Measurements from ENCODE around the gene GNAT1.

GNAT1 gene

DNA sequence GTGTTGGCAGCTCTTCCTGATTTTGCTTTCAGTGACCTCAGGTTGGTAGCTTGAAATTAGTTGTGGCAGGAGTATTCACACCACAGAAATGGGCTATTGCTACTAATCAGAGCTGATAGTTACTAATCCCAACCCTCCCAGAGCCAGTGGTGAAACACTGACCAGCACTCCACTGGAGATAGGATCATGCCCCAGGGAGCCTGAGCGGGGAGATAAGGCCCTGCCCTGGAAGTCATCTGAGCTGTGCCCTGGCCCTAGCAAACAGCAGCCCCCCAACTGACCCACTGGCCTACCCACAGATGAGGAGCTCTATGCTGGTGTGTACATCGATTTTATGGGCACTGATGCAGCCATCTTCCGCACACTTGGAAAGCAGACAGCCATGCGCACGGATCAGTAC is 9.4 kb upstream of the GNAT1 start:
- no peak for DNase-seq (ENCODE audit: low read depth)

DNA sequence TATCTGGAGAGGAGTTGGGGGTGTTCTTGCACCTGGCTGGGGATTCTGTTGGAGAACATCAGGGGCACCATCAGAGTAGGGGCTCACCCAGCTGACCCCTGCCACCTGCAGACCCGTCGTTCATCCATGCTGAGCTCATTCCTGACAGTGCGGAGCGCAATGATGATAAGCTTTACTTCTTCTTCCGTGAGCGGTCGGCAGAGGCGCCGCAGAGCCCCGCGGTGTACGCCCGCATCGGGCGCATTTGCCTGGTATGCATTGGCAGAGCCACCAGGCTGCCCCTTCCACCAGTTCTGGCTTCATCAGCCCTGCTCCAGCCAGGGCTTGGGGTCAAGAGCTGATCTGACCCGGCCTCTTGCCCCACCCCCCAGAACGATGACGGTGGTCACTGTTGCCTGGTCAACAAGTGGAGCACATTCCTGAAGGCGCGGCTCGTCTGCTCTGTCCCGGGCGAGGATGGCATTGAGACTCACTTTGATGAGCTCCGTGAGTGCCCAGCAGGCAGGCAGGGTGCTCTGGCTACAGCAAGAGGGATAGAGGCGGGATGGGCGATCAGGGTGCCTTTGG is 8.8 kb upstream of the GNAT1 start:
- no peak for DNase-seq (ENCODE audit: low read depth)

DNA sequence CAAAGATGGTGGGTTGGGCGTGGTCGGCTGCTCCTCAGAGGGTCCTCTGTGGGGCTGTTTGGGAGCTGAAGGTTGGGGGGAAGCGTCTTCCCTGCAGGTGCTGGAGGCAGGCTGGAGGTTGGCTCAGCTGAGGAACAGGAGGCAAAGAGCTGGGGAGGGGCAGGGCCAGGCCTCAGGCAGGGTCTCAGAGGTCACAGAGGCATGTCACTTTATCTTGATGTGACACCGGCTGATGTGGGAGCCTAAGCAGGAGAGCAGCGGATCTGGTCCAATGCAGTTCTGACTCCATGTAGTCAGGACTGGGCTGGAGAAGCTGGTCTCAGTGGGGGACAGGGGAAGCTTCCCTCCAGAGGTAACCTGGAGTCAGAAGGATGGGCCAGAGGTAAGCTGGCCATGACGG is 7.7 kb upstream of the GNAT1 start:
- DNase-seq (ENCODE audit: low read depth): no peak

DNA sequence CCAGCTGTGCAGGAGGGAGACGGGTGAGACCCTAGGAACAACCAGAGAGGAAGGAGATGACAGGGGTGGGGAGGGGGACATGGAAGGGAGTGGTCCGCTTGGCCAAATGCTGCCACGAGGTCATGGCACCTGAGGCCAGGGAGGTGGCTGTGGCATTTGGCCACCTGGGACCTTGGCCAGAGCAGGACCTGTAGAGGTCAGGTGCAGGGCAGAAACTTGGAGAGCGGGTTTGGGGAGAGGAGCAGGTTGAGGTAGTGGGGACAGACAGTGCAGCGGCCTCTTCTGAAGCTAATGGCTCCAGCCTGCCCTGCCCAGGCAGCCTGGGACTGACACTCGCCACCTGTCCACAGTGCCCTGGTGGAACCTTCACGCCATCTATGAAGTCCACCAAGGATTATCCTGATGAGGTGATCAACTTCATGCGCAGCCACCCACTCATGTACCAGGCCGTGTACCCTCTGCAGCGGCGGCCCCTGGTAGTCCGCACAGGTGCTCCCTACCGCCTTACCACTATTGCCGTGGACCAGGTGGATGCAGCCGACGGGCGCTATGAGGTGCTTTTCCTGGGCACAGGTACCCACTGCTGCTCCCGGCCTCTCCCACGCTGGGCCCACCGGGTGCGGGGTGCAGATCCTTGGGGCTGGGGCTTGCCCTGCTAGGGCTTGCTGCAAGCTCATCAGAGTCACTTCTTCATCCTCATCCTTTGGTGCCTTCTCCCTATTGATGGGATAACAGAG is 7.0 kb upstream of the GNAT1 start:
- no peak for DNase-seq (ENCODE audit: low read depth)

DNA sequence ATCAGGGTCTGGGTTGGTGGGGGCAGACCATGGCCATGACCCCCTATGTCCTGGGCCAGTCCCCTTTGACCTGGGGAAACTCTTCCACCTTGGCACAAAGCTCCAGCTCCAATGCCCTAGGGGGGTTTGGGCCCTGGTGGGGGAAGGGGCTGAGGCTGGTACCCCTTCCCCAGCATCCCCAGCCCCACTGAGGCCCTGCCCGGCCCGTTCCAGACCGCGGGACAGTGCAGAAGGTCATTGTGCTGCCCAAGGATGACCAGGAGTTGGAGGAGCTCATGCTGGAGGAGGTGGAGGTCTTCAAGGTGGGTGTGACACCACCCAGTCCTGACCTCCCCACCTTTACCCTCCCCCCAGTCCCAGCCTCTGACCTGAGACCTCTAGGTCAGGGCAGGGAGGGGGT is 6.2 kb upstream of the GNAT1 start:
- no peak for DNase-seq (ENCODE audit: low read depth)

DNA sequence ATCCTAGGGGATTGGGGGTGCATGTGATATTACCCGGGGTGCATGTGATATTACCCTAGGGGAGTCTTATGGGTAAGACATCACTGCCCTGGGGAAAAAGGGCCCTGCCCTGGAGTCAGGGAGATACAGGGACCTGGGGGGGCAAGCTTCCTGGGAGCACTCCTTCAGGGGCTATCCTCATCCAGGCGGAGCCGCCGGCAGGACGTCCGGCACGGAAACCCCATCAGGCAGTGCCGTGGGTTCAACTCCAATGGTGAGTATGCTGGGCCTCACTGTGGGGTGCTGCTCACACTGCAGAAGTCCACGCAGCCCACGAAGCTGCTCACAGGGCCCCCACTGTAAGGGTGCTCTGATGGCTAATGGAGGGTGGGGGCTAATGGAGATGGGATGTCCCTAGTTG is 5.3 kb upstream of the GNAT1 start:
- no peak for DNase-seq (ENCODE audit: low read depth)

DNA sequence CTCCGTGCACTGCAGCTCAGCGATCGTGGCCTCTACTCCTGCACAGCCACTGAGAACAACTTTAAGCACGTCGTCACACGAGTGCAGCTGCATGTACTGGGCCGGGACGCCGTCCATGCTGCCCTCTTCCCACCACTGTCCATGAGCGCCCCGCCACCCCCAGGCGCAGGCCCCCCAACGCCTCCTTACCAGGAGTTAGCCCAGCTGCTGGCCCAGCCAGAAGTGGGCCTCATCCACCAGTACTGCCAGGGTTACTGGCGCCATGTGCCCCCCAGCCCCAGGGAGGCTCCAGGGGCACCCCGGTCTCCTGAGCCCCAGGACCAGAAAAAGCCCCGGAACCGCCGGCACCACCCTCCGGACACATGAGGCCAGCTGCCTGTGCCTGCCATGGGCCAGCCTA is 3.7 kb upstream of the GNAT1 start:
- DNase-seq (ENCODE audit: low read depth): no peak

DNA sequence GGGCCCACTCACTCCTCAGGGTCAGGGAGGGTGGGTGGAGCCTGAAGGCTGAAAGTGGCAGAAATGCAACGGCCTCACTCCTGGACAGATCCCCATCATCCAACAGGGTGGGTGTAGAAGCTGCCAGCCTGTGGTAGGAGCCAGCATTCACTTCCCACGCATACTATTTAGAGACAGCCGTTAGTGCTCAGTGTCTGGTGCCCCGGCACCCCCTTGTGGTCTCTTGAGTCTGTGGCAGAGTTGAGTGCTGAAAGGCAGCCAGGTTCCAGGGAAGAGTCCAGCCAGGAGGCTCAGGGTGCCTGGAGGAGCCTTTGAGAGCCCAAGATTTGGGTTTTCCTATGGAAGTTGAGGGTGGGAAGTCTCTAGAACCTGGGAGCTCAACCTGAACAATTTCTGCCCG is 2.1 kb upstream of the GNAT1 start:
- peak; percentile 30 for DNase-seq (ENCODE audit: low read depth)

DNA sequence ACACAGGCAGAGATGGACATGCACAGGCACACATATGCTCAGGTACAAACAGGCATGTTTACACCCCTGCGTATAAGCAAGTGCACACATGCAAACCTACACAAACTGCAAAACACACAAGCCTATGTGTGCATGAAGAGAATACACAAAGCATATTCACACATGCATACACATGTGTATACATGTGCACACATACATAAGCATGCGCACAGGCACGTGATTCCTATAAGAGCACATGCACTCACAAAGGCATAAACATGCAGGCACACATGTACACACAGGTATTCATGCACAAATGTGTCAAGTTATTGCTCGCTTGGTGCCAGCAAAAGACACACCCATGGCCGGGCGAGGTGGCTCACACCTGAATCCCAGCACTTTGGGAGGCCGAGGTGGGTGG is 1.4 kb upstream of the GNAT1 start:
- DNase-seq (ENCODE audit: low read depth): no peak

DNA sequence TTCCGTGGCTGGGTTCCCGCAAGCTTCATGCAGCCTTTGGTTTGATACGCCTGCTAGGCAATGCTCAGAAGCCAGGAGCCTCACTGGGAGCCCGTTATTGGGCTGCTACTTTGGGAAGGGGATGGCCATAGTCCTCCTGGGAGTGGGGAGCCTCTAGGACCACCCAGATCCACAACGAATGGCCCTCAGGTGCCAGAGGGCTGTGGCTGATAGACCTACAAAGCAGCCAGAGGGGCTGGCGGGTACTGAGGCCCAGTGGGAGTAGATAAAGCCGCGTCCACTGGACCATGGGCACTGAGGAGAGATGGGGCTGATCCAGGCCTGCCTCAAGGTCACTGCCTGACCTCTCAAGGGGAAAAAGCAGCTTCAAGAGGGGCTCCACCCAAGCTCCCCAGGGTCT is 714 bp downstream of the GNAT1 start:
- no peak for DNase-seq (ENCODE audit: low read depth)

DNA sequence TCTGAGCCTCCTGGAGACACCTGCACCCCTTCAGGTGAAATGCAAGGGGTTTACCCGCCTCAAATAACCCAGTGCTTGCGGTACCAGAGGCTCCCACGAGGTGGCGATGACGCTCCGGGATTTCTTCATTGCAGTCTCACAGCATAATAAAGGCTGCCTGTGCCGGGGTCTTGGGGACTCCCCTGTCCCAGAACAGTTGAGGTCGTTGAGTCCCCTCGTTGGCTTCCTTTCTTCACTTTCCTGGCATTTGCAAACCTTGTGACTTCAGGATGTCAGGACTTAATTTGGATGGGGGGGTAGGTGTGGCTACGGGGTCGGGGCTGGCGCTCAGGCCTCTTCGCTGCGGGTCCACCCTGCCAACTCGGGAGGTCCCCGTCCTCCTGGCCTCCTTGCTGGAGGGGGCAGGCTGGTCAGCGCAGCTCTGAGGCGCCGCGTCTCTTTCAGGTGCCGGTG is 1.3 kb downstream of the GNAT1 start:
- DNase-seq (ENCODE audit: low read depth): peak; percentile 78

DNA sequence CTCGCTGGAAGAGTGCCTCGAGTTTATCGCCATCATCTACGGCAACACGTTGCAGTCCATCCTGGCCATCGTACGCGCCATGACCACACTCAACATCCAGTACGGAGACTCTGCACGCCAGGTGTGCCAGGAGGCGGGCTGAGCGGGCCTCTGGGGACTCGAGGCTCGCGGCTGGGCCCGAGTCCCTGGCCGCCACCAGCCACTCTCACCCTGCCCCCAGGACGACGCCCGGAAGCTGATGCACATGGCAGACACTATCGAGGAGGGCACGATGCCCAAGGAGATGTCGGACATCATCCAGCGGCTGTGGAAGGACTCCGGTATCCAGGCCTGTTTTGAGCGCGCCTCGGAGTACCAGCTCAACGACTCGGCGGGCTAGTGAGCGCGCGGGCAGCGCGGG is 1.9 kb downstream of the GNAT1 start:
- DNase-seq (ENCODE audit: low read depth): no peak

DNA sequence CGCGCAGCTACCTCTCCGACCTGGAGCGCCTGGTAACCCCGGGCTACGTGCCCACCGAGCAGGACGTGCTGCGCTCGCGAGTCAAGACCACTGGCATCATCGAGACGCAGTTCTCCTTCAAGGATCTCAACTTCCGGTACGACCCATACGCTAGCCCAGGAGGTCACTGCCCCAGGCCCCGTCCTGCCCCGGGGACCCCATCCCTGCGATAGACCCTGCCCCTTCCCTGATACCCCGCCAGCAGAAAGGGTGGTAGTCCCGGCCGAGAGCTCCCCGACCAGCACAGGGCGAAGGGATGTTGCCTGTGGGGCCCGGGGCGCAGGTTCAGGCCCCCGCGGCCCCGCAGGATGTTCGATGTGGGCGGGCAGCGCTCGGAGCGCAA is 2.3 kb downstream of the GNAT1 start:
- no peak for DNase-seq (ENCODE audit: low read depth)

DNA sequence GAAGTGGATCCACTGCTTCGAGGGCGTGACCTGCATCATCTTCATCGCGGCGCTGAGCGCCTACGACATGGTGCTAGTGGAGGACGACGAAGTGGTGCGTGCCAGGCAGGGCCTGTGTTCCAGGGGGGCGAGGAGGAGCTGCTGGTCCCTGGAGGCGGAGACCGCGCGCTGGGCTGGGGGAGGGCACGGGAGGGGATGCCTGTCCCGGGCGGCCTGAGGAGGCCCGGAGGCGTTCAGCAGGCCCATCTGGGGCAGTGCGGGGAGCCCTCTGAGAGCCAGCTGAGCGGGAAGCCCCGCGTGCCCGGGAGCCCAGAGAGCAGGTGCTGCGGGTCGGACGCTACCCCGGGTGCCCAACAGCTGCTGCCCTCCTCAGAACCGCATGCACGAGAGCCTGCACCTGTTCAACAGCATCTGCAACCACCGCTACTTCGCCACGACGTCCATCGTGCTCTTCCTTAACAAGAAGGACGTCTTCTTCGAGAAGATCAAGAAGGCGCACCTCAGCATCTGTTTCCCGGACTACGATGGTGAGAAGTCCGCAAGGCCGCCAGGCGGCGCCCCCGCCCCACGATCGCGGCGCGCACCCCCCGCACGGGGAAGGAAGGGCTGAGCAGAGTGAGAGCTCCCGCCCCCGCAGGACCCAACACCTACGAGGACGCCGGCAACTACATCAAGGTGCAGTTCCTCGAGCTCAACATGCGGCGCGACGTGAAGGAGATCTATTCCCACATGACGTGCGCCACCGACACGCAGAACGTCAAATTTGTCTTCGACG is 2.9 kb downstream of the GNAT1 start:
- peak; percentile 72 for DNase-seq (ENCODE audit: low read depth)

DNA sequence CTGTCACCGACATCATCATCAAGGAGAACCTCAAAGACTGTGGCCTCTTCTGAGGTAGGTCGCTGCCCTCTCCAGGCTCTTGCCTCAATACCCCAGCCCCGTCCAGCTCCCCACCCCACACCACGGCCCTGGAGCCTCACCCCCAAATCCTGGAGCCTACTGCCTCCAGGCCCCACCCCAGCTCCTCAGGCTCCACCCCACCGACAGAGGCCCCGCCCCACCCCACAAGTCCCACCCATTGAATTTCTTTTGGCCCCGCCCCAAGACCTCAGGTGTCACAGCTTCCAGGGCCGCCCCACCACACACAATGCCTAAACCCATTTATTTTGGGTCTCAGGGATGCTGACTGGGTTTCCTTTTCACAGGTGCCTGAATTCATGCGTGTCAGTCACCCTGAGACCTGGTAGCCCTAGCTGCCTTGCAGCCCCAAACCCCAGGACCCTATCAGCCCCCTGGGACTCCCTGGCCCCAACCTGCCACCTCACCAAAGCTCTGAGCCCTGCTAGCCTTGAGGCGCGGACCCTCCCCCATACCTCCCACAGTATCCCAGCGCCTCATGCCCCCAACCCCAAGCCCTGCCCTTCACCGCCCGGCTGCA is 3.6 kb downstream of the GNAT1 start:
- peak; percentile 15 for DNase-seq (ENCODE audit: low read depth)

DNA sequence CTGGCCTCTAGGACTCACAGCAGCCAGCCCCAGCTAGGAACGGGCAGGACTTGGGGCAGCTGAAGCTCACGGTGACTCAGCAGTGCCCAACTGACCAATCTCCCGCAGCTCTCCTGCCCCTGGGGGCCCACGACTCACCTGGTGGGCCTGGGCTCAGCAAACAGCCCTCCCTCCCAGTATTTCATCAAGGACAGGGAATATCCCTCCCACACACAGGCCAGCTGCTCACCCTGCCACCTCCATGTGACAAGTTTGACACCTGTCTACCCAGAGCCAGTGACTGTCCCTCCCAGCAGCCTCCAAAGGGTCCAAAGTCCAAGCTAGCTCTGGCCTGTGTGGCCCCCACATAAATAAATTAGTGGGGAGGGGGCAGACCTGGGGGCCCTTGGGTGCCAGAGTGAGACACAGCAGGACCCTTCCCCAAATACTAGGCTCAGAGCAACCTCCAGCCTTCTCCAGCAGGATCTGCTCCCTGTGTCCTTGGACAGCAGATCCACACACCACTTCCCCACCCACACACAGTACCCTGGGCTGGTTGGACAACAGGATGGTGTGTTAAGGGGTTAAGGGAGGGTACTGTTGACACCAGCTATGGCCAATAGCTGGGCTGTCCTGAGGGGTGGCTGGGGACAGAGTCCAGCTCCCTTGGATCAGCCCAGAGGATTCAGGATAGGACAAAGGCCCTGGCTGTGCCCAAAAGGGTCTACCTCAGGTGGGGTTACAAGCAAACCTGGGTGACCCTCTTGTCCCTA is 4.3 kb downstream of the GNAT1 start:
- DNase-seq (ENCODE audit: low read depth): no peak

DNA sequence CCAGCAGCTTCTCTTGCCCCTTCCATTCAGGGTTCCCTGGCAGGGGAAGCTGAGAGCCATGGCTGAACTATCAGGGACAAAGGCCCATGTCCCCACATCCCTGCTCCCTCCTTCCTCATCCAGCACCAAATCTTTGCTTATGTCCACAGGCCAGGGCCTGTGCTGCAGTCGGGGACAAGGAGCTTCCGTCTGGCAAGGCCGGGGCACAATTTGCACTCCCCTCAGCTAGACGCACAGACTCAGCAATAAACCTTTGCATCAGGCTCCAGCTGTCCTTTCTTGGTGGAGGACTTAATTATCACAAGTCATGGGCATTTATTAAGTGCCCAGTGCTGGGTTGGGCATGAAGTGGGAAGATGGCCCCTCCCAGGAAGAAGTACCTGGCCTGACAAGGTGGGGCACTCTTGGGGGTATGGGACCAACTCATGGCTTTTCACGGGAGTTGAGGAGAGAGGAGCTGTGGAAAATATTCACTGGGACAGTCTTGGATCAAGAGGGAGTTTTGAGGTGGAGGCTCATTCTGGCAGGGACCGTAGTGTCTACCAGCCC is 4.9 kb downstream of the GNAT1 start:
- no peak for DNase-seq (ENCODE audit: low read depth)

DNA sequence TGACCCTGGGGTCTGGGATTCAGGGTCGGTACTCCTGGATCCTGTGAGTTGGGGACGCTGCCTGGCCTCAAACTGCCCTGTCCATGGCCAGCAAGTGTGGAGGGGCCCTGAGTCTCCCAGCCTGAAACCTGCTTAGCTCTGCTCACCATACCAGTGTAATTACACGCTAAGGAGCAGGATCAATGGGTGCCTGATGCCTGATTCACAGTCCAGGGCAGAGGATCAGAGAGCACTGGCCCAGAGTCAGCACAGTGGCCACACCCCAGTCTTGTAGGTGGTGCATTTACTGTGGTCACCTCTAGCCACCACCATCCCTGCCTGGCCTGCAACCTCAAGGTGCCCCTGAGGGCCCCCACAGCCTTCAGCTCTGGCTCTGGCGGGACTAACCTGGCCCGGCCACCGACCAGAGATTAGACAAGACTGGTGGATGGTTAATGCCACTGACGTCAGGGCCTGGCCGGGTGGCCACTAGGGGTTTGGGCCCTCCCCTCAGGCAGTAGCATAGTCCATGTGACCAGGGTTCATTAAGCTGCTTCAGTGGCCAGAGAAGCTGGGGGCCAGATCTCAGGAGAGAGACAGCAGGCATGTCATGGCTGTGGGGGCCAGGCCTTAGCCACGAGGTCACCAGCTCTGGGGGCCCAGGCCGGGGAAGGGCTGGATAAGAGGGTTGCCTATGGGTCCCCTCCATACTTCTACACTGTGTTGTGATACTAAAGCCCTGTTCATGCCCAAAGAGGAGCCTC is 10.3 kb downstream of the GNAT1 start:
- no peak for DNase-seq (ENCODE audit: low read depth)

DNA sequence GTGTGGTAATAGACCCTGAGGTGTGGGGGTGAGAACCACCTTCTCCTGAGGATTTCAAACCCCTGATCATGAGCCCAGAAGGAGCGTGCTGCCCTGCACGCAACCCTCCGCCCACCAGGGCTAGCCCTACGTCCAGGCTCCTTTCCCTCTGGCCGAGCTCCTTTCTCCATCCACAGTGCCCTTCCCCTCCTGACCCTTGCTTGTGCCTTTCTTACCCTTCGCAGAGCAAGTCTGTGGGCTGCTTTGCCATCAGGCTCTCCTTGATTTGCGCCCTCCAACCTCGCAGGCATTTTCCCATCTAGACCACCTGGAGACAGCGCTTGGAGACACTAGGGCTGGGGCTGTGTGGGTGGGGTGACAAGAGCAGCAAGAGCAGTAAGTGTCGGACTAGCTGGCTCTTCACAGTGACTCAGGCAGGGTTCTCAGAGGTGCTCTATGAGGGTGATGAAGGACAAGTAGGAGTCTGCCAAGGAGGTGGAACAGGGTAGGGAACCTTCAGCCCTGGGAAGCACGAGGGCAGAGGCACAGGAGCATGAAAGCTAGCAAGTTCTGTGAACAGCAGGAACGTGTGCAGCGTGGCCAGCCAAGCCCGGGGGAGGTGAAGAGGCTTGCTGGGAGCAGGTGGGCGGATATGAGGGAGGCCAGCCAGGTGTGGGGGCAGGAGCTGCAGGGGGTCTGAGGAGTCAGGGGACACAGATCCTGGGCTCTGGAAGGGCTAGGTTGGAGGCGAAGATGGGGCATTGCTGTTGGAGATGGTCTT is 11.1 kb downstream of the GNAT1 start:
- no peak for DNase-seq (ENCODE audit: low read depth)

DNA sequence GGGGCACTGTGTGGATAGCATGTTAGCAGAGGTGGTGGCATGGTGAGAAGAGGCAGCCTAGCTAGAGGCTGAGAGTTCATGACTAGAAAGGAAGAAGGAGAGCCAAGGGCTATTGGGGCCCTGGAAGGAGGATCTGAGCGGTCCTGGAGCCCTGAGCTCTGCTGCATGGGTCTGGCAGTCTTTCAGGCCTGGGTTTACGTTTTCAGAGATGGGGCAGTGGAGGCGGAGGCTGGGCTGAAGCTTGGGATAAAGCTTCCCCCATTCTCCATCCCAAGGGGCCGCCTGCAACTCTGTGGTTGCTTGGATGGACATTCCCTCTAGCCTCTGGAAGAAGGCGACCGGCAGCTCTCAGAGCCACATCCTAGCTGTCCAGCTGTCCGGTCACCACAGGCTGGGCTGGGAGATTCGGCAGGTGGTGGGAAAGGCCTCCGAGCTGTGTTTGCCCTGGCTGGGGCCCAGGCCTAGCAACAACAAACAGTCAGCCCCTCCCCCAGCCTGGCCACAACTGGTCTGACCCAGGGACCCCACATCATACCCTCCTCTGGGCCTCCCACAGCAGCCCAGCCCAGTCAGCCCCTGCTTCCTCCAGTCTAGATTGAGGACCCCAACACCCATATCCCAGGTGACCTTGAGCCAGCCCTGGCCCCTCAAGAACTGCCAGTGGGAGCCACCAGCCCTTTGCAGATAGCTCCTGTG is 11.9 kb downstream of the GNAT1 start:
- DNase-seq (ENCODE audit: low read depth): no peak

Data from activated T-cell treated with anti-CD3 and anti-CD28 coated beads for 48 hours (primary cell).